CD14-positive monocyte (primary cell): Measurements from ENCODE around the gene MAP2K7. TPM values are rescaled to one million over a fixed set of nuclear protein-coding genes. Genes with fewer than 3 reads are reported as not detected.

ENCODE experiments used
- DNase-seq, 3 donors: peaks; one replicate each; pipeline ENCODE4 v3.0.0-alpha.2; 2011 to 2022
- H2AFZ ChIP-seq: 2 replicates; pipeline ENCODE4 v1.6.0; 2012; ENCODE audit warnings: mild to moderate bottlenecking, low read depth, low read length, inconsistent platforms; ENCODE audit not compliant: insufficient read depth, poor library complexity, severe bottlenecking
- H3K27ac ChIP-seq, 2 donors: 1 replicate in 1 of 2; 2 replicates in 1 of 2; pipeline ENCODE4 v1.5.1; 2012 to 2013; ENCODE audit warnings: low read length in 2 of 2, control low read depth in 1 of 2, inconsistent platforms in 1 of 2, low read depth in 1 of 2, mild to moderate bottlenecking in 1 of 2
- H3K27me3 ChIP-seq, 2 donors: one replicate each; pipeline versions ENCODE4 v1.6.0 to v1.6.1; 2011 to 2013; ENCODE audit warnings: low read length in 2 of 2; ENCODE audit not compliant: control insufficient read depth in 2 of 2, insufficient read depth in 2 of 2
- H3K36me3 ChIP-seq, 2 donors: replicated peaks in 1 of 2; 1 replicate in 1 of 2; 2 replicates in 1 of 2; pipeline versions ENCODE4 v1.5.1 to v1.6.1; 2012 to 2013; ENCODE audit warnings: low read length in 2 of 2, control low read depth in 1 of 2, inconsistent platforms in 1 of 2, mild to moderate bottlenecking in 1 of 2; ENCODE audit not compliant: insufficient read depth in 2 of 2, control insufficient read depth in 1 of 2
- H3K4me1 ChIP-seq, 2 donors: 1 replicate in 1 of 2; 2 replicates in 1 of 2; pipeline versions ENCODE4 v1.5.1 to v1.6.1; 2012 to 2013; ENCODE audit warnings: low read length in 2 of 2, control low read depth in 1 of 2, inconsistent platforms in 1 of 2, mild to moderate bottlenecking in 1 of 2, moderate library complexity in 1 of 2; ENCODE audit not compliant: insufficient read depth in 2 of 2, control insufficient read depth in 1 of 2
- H3K4me2 ChIP-seq: replicated peaks from 2 replicates; pipeline ENCODE3; 2012; ENCODE audit warnings: low read length, moderate library complexity, mild to moderate bottlenecking; ENCODE audit not compliant: poor library complexity, severe bottlenecking; ENCODE audit errors: extremely low read depth
- H3K4me3 ChIP-seq, 3 experiments: fragments of 200-600 bp in 1 of 3; sonication (generic) in 1 of 3; replicated peaks in 1 of 3; 1 replicate in 2 of 3; 2 replicates in 1 of 3; pipeline ENCODE4 v1.5.1; 2011 to 2013; ENCODE audit warnings: low read length in 3 of 3, mild to moderate bottlenecking in 3 of 3, control low read depth in 2 of 3, low read depth in 2 of 3, inconsistent platforms in 1 of 3, moderate library complexity in 1 of 3
- H3K79me2 ChIP-seq: 2 replicates; pipeline ENCODE4 v1.6.0; 2012; ENCODE audit warnings: mild to moderate bottlenecking, control low read depth, inconsistent platforms, low read length, moderate library complexity; ENCODE audit not compliant: insufficient read depth
- H3K9ac ChIP-seq: 2 replicates; pipeline ENCODE4 v1.6.0; 2017; ENCODE audit warnings: low read length, mild to moderate bottlenecking; ENCODE audit not compliant: insufficient read depth, poor library complexity, severe bottlenecking
- H3K9me3 ChIP-seq, 2 donors: replicated peaks in 1 of 2; 1 replicate in 1 of 2; 2 replicates in 1 of 2; pipeline versions ENCODE4 v1.5.1 to v1.6.1; 2012 to 2013; ENCODE audit warnings: low read length in 2 of 2, control low read depth in 1 of 2; ENCODE audit not compliant: control insufficient read depth in 1 of 2, insufficient read depth in 1 of 2
- H4K20me1 ChIP-seq: 2 replicates; pipeline ENCODE4 v1.6.0; 2012; ENCODE audit warnings: mild to moderate bottlenecking, low read length, control low read depth, moderate library complexity; ENCODE audit not compliant: insufficient read depth
- H3K27ac Mint-ChIP-seq, 7 donors: one replicate each; pipeline ENCODE4 v1.8.0; 2020; ENCODE audit warnings: mild to moderate bottlenecking in 7 of 7, mixed read lengths in 7 of 7, moderate library complexity in 6 of 7, inconsistent platforms in 2 of 7
- H3K27me3 Mint-ChIP-seq, 3 donors: one replicate each; pipeline ENCODE4 v1.8.0; 2021 to 2022; ENCODE audit warnings: low read depth in 3 of 3, mild to moderate bottlenecking in 3 of 3, mixed read lengths in 3 of 3, moderate library complexity in 3 of 3, inconsistent platforms in 1 of 3
- H3K36me3 Mint-ChIP-seq, 2 donors: one replicate each; pipeline ENCODE4 v1.8.0; 2020; ENCODE audit warnings: mixed read lengths in 2 of 2, inconsistent platforms in 1 of 2, mild to moderate bottlenecking in 1 of 2
- H3K4me1 Mint-ChIP-seq: one replicate; pipeline ENCODE4 v1.8.0; 2020; ENCODE audit warnings: mild to moderate bottlenecking, mixed read lengths
- H3K4me3 Mint-ChIP-seq, 2 donors: one replicate each; pipeline ENCODE4 v1.8.0; 2020; ENCODE audit warnings: mild to moderate bottlenecking in 2 of 2, mixed read lengths in 2 of 2, moderate library complexity in 1 of 2
- H3K9me3 Mint-ChIP-seq, 7 donors: one replicate each; pipeline ENCODE4 v1.8.0; 2020 to 2022; ENCODE audit warnings: mixed read lengths in 7 of 7, mild to moderate bottlenecking in 6 of 7, moderate library complexity in 6 of 7, inconsistent platforms in 2 of 7
- WGBS: methylation state at CpG from one replicate; pipeline ENCODE4 v1.1.5; 2013; ENCODE audit warnings: missing lambda C conversion rate; ENCODE audit not compliant: insufficient coverage; 5-methylcytosine and 5-hydroxymethylcytosine counted together
- intact Hi-C, 2 donors: fragments of 100-400 bp; cut with micrococcal nuclease; formaldehyde crosslinking; loops; one replicate each; pipeline versions ENCODE4 v1.15.0 to v1.15.1; 2023
- polyA plus RNA-seq, 3 donors: library from polyadenylated mRNA; depleted of rRNA in 1 of 3; unstranded in 2 of 3; stranded (reverse) in 1 of 3; fragments of 300-500 nt in 2 of 3; fragments of >200 nt in 1 of 3; fragmentation: Illumina TruSeq in 2 of 3; gene quantifications; 1 replicate in 2 of 3; 2 replicates in 1 of 3; pipeline ENCODE4 v1.2.3, GENCODE V29; 2012 to 2021
- TF ChIP-seq, protein P1 (sequence below): fragments of 200-600 bp; IDR thresholded peaks from one replicate; pipeline ENCODE4 v1.8.0; 2022; ENCODE audit warnings: antibody characterized with exemption, mild to moderate bottlenecking

The MAP2K7 gene
- polyA plus RNA-seq, 3 donors = 0.92 to 39.5 (median 1.5) TPM

DNA sequence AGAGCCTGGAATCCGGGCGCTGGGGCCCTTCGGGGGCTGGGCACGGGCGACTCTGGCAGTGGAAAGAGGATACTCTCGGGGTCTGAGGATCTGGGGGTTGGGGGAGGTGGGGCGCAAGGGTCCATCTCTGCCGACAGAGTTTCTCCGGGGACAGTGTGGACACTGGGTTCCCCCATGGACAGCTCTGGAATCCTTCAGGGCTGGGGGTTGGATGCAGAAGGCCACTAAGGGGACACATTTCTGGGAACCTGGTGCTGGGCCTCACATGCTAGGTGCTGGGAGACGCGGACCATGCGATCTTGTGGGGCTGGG is 13.2 kb downstream of the MAP2K7 start:
- Histone ChIP-seq H3K4me1 (peaks cover 36 to 59% of the 10 kb centered on the region in 2 donors), H3K4me2 (peak overlapping the region; percentile 74), H3K9me3 (peaks cover 0 to 19% of the 10 kb centered on the region in 2 donors), H3K79me2 (no peaks in the 10 kb centered on the region), H3K4me3 (peak overlapping the region in 1 of 3 experiments; percentile 63), H3K9ac (peak overlapping the region; percentile 21), H2AFZ (peak overlapping the region; percentile 61), H3K27ac (no peak overlapping the region), H3K36me3 (peaks cover 11 to 13% of the 10 kb centered on the region in 2 donors), H3K27me3 (peaks cover 26 to 47% of the 10 kb centered on the region in 2 donors), H4K20me1 (peaks cover 19% of the 10 kb centered on the region)
- Mint-ChIP-seq H3K27ac (no peak overlapping the region), H3K9me3 (peaks cover 0 to 28% (median 15%) of the 10 kb centered on the region in 7 donors), H3K27me3 (peaks cover 48 to 62% (median 56%) of the 10 kb centered on the region in 3 donors), H3K4me3 (peak overlapping the region; percentile 70 to 89), H3K36me3 (peaks cover 15 to 16% of the 10 kb centered on the region in 2 donors), H3K4me1 (peaks cover 49% of the 10 kb centered on the region)
- no peak for DNase-seq
- intact Hi-C loops = no loop called here
- WGBS = 9% methylated on average over 11 of the region's 12 CpGs
- TF ChIP-seq, protein P1, sequence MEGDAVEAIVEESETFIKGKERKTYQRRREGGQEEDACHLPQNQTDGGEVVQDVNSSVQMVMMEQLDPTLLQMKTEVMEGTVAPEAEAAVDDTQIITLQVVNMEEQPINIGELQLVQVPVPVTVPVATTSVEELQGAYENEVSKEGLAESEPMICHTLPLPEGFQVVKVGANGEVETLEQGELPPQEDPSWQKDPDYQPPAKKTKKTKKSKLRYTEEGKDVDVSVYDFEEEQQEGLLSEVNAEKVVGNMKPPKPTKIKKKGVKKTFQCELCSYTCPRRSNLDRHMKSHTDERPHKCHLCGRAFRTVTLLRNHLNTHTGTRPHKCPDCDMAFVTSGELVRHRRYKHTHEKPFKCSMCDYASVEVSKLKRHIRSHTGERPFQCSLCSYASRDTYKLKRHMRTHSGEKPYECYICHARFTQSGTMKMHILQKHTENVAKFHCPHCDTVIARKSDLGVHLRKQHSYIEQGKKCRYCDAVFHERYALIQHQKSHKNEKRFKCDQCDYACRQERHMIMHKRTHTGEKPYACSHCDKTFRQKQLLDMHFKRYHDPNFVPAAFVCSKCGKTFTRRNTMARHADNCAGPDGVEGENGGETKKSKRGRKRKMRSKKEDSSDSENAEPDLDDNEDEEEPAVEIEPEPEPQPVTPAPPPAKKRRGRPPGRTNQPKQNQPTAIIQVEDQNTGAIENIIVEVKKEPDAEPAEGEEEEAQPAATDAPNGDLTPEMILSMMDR = no peak

DNA sequence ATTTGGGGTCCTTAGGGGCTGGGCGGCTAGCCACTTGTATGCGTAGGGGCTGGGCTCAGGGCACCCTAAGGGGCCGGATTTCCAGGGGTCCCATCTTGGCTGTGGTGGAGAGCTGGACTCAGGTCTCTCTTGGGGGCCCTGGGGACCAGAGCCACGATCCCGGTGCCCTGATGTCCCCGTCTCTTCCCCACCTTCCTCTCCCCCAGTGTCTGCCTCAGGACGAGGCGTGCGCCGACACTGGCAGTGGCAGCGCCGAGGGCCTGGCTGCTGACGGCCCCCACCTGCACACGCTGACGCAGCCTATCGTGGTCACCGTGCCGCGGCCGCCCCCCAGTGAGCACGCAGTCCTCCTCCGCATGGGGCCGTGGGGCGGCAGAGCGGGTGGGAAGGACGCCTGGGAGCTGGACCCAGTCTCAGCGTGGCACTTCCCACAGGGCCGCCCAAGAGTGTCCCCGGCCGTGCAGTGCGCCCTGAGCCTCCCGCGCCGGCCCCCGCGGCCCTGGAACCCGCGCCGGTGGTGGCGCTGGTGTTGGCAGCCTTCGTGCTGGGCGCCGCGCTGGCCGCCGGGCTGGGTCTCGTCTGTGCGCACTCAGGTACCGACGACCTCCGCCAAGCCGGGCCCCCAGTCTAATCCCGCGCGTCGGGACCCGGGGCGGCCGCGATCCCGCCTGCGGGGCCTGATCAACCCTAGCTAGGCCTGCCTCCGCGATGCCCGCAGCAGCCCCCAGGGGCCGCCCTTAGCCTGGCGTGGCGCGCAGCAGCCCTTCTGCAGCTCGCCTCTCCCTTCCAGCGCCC is 13.8 kb downstream of the MAP2K7 start:
- H3K27me3 Mint-ChIP-seq = peaks cover 48 to 62% (median 56%) of the 10 kb centered on the region in 3 donors
- Histone ChIP-seq H3K79me2 (no peaks in the 10 kb centered on the region), H3K36me3 (peaks cover 11 to 15% of the 10 kb centered on the region in 2 donors), H3K9me3 (peaks cover 0 to 19% of the 10 kb centered on the region in 2 donors), H3K27me3 (peaks cover 26 to 47% of the 10 kb centered on the region in 2 donors), H3K9ac (no peak overlapping the region), H3K4me1 (peaks cover 38 to 62% of the 10 kb centered on the region in 2 donors), H3K4me3 (peak overlapping the region in 1 of 3 experiments; percentile 63), H3K27ac (no peak overlapping the region), H3K4me2 (peak overlapping the region; percentile 74), H2AFZ (peak overlapping the region; percentile 61), H4K20me1 (peaks cover 22% of the 10 kb centered on the region)
- peaks cover 52% of the 10 kb centered on the region for H3K4me1 Mint-ChIP-seq
- peak overlapping the region in 1 of 2 donors; percentile 89 for H3K4me3 Mint-ChIP-seq
- under 1% methylated on average over 69 of the region's 71 CpGs for WGBS
- peak; percentile 38 to 57 (median 52) for DNase-seq
- intact Hi-C loops = loop anchor here in 1 of 2 donors (2.0 kb wide), 1 partner anchor 13 kb away; no protein-coding TSS in a partner anchor
- H3K9me3 Mint-ChIP-seq = peaks cover 0 to 28% (median 15%) of the 10 kb centered on the region in 7 donors
- H3K36me3 Mint-ChIP-seq = peaks cover 17 to 18% of the 10 kb centered on the region in 2 donors
- no peak overlapping the region for H3K27ac Mint-ChIP-seq
- TF ChIP-seq, protein P1 = peak; percentile 74
